HG03064 (cell line): Measurements from ENCODE around the gene CCDC197.

ENCODE experiments used
- ATAC-seq: cut with Tn5 transposase; IDR thresholded peaks from one replicate; pipeline ENCODE4 v1.9.1; 2021; ENCODE audit warnings: low read depth; ENCODE audit not compliant: unreplicated experiment

The CCDC197 gene

DNA sequence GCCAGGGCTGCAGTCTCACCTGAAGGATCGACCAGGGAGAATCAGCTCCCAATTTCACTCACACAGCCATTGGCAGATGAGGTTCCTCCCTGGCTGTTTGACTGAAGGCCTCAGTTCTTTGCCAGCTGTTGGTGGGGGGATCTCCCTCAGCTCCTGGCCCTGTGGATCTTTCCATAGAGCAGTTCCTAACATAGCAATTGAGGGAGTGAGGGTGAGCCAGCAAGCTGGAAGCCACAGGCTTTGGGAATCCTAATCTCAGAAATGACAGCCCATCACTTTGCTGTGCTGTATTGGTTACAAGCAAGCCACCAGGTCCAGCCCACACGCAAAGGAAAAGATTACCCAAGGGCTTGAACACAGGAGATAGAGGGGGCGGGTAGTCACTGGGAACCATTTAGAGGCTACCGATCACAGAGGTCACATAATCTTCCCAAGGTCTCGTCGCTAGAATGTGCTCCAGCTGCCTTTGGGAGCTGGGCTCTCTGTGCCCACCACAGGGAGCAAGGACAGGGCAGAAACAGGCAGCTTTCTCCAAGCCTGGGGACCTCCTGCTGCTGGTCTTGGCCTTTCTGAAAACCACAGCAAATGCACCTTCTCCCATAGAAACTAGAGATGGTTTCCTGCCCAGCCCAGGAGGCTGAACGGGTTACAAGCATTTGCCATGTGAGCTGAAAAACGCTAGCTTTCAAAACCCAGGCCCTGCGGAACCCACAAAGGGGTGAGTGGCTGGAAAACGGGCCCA lies 24.5 kb downstream of the CCDC197 start:
- ATAC-seq = no peak

DNA sequence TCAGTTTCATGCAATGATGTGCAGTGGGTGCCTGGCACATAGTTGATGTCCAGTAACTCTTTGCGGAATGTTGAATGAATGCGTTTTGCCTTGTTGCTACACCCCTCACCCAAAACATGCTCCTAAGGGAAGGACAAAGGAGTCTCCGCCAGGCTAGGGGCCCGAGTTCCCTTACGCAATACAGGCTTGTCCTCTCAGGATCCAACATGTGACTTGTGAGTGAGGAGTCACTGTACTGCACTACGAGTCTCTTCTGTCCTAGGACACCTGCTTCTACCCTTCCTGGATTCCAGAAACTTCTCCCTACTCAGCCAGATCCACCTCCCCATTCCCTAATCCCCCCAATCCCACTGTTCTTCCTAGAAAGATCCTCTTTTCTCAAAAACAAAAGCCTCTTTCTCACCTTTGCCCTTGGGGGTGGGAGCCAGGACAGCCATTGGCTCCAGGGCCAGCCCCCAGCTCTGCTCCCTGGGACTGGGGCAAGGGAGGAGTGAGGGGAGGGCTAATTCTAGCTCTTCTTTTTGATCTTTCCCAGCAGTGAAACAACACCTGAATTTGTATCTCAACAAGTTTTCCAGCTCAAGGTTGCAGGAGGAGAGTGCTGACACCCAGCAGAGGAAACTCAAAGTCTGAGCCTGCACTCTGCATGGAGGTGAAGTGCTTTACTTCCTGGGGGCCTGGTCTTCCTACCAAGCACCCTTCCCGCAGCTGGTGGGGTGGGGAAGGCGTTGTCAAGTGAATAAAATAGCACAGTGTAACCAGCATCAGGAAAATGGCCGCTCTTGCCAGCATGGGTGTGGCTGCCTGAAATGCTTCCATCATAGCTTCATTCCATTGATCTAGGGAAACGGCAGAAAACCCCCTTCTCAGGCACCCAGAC lies 25.7 kb downstream of the CCDC197 start:
- ATAC-seq = no peak

DNA sequence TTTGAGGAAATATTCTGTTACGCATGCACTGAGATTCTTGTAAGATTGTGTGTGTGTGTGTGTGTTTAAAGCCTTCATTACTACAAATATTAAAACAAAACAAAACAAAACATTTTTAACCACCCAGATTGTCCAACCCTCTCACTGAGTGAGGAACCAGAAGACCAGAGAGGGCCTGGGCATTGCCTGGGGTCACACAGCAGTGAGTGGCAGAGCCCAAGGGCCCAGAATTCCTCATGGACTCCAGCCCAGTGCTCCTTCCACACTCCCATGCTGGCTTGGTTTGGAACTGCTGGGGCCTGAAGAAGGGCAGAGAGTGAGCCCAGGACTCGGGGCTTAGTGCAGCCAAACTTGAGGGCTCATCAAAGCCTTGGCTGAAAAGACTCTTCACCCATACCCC lies 27.4 kb downstream of the CCDC197 start:
- ATAC-seq = no peak

DNA sequence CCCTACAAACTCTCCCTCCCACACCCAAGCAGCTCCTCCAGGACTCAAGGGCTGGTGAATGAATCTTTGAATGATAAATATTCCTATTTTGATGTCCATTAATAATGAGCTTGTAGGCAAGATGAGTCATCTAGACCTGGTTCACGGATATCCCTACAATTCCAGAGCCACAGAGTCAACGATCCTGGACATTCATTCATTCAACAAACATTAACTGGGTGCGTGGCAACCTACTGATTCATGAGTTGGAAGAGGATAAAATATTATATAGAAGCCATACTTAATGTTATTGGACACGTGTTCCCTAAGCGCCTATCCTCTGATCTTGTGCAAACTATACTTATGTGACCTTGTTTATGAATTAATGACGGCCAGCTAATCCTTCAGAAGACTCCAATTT lies 28.6 kb downstream of the CCDC197 start:
- no peak for ATAC-seq

DNA sequence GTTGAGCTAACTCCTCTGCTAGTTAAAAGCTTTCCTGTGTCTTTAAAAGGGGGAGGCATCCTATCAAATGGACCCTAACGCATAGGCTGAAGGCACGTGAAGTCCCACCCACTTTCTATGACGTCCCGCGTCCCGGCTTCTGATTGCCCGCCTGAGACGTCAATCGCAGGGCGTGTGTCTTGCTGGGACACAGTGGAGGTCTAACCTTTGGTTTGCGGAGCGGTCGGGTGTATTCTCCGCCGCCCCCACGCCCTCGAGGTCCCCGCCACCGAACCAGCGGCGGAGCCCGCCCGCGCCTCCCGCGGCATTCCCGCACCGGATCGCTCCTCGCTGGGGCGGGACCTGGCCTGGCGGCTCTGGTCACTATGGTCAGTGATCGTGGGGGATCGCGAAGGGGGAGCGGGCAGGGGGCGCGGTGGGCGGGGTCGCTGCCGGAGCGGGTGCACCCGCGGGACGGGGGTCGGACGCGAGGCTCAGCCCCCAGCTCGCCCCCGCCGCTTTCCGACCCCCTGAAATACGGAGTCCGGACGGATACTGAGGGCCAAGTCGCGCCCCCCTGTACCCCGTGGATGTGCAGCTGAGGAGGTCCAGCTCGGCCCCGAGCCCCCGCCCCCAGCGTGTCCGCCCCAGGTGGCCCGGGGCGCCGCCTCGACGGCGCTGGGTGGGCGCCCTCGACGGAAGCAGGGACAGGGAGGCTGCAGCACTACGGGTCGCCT lies 29.2 kb downstream of the CCDC197 start, which contains the start of gene OTUB2:
Gene OTUB2 (plus strand): TSS at position 168 of the 716 bp plus-strand sequence. CDS start 198 bp downstream, at position 366.
- peak; percentile 100 for ATAC-seq

DNA sequence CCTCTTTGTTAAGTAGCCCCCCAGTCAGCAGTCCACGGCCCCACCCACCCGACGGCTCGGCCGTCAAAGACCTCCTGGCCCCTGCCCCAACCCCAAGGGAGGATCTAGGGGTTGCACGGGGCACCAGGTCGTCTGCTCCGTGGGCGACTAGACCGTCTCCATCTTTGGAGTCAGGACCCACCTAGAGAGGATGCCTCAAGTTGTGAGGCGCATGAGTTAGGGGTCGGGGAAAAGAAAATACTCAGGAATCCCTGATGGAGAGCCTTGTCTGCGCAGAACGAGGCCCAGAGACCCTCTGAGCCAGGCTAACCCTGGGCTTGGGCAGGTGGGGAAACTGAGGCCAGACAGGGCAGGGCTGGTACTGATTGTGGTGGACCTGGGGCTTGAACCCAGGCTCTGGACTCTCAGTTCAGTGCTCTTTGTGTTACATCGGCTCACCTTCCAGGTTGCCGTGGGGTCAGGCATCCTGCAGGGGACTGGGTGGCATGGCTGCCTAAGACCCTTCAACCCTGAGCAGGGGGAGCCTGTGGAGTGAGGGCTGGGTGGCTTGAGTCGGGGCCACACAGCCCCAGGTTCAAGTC lies 29.9 kb downstream of the CCDC197 start:
- no peak for ATAC-seq

DNA sequence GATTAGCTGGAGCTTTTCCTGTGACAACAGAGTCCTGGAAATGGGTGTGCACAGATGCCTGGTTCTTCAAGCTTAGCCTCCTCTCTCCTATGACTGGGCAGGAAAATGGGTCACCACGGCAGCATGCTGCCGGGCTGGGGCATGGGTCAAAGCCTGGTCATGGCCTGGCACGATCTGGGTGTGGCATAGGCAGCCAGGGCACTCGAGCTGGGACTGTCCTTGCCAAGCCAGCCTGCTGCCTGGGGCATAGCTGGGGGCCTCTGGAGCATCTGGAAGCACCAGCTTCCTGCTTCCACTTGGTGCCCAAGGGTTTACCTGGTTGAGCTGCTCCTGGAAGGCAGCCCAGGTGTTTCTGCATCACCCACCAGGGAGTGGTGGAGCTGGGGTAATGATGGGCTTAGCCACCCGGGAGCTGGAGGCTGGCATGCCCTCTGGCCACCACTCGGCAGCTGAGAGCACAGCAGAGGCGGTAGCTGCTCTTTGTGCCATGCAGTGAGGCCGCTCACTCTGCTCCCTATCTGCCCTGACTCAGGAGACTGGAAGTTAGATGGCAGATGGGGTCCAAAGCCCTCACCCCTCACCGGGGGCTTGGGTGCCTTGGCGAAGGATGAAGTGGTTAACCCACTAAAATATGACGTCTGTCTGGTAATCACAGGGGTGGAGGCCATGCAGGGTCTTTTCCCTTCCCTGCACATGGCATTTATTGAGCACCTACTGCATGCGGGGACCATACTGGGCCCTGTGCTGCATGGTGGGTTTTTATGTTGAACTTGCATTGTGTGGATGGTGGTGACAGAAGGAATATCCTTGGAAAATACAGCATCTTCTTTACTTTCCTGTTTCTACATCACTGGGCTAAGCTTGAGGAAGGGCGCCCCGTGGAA lies 30.7 kb downstream of the CCDC197 start:
- no peak for ATAC-seq

DNA sequence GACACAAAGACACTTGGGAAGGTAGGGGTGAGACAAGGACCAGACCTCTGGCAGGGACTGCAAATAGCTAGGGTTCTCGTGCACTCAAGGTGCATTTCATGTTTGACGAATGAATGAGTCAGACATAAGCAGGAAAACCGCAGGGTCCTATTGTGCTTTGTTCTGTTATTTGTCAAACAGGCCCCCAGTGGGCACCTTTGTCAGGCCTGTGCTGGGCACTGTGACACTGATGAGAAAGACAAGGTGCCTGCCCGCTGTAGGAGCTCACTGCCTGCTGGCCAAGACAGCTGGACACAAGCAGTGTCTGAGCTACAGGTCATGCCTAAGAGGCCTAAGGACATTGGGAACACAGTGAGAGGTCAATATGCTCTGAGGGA lies 31.3 kb downstream of the CCDC197 start:
- no peak for ATAC-seq

DNA sequence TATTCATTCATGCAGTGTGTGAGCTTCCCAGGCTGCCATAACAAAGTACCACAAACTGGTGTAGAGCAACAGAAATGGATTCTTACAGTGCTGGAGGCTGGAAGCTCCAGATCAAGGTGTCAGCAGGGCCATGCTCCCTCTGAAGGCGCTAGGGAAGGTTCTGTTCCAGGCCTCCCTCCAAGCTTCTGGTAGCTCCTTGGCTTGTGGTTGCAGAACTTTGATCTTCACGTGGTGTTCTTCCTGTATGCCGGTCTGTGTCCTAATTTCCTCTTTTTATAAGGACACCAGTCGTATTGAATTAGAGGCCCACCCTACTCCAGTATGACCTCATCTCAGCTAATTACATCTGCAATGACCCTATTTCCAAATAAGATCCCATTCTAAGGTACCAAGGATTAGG lies 32.2 kb downstream of the CCDC197 start:
- no peak for ATAC-seq

DNA sequence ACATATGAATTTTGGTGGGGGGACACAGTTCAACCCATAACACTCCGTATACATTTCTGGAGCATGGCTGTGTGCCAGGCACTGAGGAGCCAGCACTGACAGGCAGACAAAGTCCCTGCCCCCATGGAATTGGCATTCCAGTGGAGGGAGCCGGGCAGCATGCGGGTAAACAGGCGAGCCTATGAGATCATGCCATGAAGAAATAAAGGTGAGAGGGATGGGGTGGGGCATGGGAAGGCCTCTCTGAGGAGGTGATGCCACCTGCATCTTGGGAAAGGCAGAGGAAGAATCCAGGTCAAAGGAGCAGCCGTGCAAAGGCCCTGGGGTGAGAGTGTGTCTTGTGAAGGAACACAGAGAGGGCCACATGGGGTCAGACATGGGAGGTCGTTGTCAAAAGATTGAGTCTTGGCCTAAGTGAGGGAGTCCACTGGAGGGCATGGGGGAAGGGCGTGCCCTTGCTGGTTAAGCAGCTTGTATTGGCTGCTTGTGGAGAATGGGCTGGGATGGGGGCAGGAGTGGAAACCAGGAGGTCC lies 32.6 kb downstream of the CCDC197 start:
- no peak for ATAC-seq

DNA sequence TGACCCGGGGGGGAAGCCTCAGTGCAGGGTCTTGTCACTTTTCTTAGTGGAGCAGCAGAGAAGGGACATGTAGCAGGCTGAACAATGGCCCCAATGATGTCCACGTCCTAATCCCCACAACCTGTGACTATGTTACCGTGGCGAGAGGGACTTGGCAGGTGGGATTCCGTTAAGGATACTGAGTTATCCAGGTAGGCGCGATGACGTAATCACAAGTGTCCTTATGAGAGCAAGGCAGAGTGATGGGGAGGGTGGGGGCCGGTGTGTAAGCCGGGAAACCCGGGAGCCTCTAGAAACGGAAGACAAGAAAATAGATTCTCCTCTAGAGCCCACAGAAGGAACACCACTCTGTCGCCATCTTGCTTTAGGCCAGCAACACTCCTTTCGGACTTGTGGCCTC lies 33.5 kb downstream of the CCDC197 start:
- ATAC-seq = no peak

DNA sequence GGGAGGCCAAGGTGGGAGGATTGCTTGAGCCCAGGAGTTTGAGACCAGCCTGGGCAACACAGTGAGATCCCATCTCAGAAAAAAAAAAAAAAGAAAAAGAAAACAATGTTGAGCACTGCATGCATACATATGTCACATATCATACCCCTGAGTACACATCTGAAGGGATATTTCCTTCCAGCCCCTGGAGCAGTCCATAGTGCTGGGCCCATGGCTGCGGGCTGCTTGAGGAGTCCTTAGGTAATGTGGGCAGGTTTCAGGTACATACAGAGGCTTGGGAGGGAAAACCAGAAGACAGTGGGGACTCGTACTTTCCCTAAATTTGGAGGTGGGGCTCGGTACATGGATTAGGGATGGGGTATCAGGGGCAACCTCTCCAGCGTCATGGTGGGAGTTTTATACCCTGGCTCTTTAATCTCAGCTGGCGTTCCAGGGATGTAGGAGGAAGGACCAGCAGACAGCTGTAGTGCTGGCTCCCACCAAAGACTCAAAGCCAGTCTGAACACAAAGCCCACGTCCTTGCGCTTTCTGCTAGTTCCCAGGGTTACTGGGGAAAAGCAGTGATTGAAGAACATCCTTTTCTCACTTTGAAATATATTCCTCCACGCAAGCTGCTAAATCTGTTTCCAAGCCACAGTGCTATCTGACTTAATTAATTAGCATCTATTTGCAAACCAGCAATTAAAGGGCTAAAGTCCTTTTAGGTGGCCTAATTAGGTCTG lies 34.2 kb downstream of the CCDC197 start:
- ATAC-seq = no peak

DNA sequence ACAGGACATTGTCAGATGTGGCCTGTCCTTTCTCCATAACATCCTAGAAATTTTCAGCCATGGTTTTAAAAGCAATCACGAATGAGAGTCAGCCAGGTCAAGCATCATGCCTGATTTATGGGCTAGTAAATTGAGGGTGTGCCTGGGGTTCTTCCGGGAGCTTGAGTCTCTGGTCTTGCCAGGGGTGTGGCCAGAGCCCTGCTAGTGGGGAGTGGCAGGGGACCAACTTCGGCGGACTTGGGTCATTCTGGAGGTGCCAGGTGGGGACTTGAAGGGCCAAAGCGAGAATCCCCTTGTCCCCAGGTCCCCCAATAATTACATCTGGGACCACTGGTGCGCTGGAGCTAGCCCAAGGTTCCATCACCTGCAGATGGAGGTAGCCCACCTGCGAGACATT lies 34.8 kb downstream of the CCDC197 start:
- no peak for ATAC-seq

DNA sequence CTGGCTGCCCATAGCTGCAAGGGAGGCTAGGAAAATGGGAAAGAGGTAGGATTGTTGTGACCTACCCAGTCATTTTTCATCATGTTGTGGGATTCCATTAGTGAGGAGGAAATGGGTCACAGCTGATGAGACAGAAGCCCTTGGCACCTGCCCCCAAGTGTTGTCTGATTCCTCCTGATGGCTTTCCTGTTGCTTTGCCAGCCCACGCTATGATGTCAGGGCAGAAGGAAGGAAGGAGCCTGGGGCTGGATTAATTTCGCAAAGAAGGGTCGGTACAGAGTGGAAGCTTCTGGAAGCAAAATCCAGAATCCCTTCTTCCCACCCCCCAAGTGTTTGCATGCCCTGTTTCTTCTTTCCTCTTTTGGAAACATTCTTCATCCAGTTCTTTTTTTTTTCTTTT lies 37.8 kb downstream of the CCDC197 start:
- ATAC-seq = no peak

DNA sequence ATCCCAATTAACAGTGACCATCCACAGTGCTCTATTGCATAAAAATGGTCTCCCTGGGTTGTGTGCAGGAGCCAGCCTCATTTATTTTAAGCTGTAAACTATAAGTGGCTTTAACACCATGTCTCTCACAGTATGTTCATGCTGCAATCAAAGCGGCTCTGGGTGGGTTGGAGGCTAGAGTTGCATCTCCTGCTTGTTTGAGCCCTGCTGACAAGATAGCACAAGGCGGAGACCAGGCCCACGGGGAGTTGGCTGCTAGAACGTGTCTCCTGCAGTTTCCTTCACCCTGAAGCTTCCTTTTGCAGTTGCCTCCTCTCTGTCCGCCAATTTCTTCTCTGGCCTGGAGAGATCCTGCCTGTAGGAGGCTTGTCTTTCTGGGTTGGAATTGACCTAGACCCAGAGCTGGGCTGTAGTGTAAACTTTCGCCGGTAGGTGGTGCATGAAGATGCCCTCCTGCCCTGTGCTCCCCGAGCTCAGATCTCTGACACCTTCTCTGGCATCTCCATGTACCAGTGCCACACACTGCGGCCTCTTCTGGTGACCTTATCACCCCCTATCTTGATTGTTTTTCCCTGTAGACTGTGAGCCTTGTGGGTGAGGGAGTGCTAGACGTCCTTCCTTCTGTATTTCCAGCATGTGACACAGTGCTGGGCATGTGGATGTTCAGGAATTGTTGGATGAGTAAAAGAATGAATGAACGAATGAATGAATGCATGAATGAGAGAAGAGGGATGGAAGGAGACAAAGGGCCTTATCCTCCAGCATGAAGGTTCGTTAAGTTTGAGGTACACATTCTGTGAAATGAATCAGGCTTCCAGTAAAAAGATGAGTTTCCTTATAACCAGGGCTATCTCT lies 39.4 kb downstream of the CCDC197 start:
- ATAC-seq = peak; percentile 87

DNA sequence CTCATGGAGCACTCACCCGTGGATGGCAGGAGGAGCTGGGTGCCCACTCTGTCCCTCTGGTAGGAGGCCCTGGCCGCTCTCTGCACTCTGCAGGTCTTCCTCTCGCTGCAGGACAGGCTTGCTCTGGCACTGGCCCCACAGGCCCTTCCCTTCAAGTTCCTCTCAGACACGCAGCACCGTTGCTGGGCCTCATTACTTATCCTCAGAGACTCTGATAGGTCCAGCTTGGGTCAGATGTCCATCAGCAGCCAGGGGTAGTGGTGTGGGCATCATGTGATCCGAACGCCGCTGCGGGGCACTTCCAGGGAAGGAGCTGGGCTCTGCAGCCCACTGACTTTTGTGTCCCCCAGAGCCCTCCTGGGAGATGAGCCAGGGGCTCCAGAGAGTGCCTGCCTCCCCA lies 40.9 kb downstream of the CCDC197 start:
- no peak for ATAC-seq

DNA sequence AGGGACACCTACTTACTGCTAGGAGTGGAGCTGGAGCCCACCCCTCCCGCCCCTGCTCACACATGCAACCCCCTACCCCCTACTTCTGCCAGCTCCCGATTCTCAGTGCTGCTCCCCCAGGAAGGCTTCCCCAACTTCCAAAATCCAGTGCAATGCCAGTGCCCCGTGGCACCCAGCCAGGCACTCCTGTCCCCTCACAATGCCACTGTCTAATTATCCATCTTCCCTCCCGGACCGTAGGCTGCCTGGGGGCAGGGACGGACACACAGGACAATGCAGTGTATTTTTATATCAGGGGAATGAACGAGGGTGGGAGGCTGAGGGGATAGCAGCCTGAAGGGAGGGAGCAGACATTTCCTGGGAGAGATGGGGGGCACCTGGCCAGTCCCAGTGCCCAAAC lies 41.4 kb downstream of the CCDC197 start:
- no peak for ATAC-seq
